Measurements from ENCODE around the gene NVL.

Gene NVL

GRCh38 chr1:224196813-224197600 lies 133.0 kb downstream of the NVL start:
- TF ChIP-seq CTCF (IDR thresholded peaks at IDR 0.05; ENCODE audit: low read length, missing control alignments), result no peak
- no peak overlapping the region for H3K4me3 ChIP-seq (replicated peaks; ENCODE audit: low read depth, low read length)
- DNase-seq (ENCODE audit: low read depth), result no peak

DNA sequence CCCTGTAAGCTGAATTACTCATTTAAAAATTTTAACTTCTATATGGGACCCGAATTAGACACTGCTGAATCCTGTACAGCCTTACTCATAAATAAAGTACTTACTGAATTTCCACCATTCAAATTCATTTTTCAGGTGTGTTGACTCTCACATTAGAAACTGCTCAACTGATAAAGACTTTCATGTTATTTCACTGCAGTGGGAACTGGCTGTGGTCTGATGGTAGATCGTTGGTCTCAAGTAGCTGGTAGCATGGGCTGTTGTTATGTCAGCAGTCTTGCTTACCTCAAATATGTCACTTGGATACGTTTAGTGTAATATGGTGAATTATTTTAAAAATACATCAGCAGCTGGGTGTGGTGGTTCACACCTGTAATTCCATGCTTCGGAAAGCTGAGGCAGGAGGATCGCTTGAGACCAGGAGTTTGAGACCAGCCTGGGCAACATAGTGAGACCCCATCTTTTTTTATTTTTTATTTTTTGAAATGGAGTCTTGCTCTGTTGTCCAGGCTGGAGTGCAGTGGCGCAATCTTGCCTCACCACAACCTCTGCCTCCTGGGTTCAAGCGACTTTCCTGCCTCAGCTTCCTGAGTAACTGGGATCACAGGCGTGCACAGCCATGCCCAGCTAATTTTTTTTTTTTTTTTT lies 136.5 kb downstream of the NVL start:
- TF ChIP-seq CTCF (IDR thresholded peaks at IDR 0.05; ENCODE audit: low read length, missing control alignments), result no peak
- H3K4me3 ChIP-seq (replicated peaks; ENCODE audit: low read depth, low read length), result no peak overlapping the region
- DNase-seq (ENCODE audit: low read depth), result no peak

DNA sequence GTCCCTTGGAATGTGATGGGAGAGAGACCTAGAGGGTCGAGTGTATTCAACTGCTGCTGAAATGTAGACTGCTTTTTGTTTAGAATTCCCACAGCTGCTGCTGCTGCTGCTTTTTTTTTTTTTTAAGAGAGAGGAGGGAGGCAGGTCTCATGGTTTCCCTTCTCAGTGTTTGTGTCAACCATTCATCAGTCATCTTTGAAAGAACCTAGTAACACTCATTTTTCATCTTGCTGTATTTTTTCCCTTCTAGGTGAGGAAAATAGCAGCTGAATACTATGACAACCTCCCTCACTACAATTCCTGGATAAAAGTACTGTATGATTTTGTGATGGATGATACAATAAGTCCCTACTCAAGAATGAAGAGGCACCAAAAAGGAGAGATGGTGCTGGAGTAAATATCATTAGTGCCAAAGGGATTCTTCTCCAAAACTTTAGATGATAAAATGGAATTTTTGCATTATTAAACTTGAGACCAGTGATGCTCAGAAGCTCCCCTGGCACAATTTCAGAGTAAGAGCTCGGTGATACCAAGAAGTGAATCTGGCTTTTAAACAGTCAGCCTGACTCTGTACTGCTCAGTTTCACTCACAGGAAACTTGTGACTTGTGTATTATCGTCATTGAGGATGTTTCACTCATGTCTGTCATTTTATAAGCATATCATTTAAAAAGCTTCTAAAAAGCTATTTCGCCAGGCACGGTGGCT lies 137.7 kb downstream of the NVL start:
- TF ChIP-seq CTCF (IDR thresholded peaks at IDR 0.05; ENCODE audit: low read length, missing control alignments), result no peak
- no peak for DNase-seq (ENCODE audit: low read depth)
- H3K4me3 ChIP-seq (replicated peaks; ENCODE audit: low read depth, low read length), result no peak overlapping the region

DNA sequence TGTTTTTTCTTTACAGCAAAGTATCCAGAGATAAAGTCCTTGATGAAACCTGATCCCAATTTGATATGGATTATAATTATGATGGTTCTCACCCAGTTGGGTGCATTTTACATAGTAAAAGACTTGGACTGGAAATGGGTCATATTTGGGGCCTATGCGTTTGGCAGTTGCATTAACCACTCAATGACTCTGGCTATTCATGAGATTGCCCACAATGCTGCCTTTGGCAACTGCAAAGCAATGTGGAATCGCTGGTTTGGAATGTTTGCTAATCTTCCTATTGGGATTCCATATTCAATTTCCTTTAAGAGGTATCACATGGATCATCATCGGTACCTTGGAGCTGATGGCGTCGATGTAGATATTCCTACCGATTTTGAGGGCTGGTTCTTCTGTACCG lies 140.4 kb downstream of the NVL start:
- no peak overlapping the region for H3K4me3 ChIP-seq (replicated peaks; ENCODE audit: low read depth, low read length)
- no peak for TF ChIP-seq CTCF (IDR thresholded peaks at IDR 0.05; ENCODE audit: low read length, missing control alignments)
- DNase-seq (ENCODE audit: low read depth), result no peak

- no peak overlapping the region for H3K4me3 ChIP-seq (replicated peaks; ENCODE audit: low read depth, low read length)
- TF ChIP-seq CTCF (IDR thresholded peaks at IDR 0.05; ENCODE audit: low read length, missing control alignments), result no peak
- DNase-seq (ENCODE audit: low read depth), result no peak
These were observed 141.7 kb downstream of the NVL start for GRCh38 chr1:224188286-224188685.

DNA sequence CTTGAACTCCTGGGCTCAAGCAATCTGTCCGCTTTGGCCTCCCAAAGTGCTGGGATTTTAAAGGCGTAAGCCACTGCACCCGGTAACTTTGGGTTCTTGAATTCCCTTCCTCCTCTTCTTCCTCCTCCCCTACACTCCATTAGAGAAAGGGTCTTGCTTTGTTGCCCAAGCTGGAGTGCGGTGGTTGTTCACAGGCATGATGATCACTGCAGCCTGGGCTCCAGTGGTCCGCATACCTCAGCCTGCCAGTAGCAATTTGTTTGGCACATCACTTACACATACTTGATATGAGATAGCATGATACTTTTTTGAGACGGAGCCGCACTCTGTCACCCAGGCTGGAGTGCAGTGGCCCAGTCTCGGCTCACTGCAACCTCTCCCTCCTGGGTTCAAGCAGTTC lies 144.8 kb downstream of the NVL start:
- no peak overlapping the region for H3K4me3 ChIP-seq (replicated peaks; ENCODE audit: low read depth, low read length)
- no peak for DNase-seq (ENCODE audit: low read depth)
- TF ChIP-seq CTCF (IDR thresholded peaks at IDR 0.05; ENCODE audit: low read length, missing control alignments), result no peak
